Subcutaneous adipose tissue (tissue), 4 donors: Measurements from ENCODE around the gene PCBD2. TPM values are rescaled to one million over a fixed set of nuclear protein-coding genes. Genes with fewer than 3 reads are reported as not detected.

ENCODE experiments used
- total RNA-seq, 4 donors: library from RNA; depleted of rRNA; stranded (reverse); fragments of >200 nt; gene quantifications; one replicate each; pipeline ENCODE4 v1.1.0, GENCODE V29; 2016
- TF ChIP-seq, protein P1 (sequence below): fragments of 450-650 bp; IDR thresholded peaks from one replicate; pipeline ENCODE4 v1.5.1; 2016; ENCODE audit warnings: low read depth, mild to moderate bottlenecking, control low read depth, antibody characterized with exemption, moderate library complexity

Gene PCBD2
- total RNA-seq, 4 donors from 2014 or later, result 4.6 to 7.5 (median 6.6) TPM

DNA sequence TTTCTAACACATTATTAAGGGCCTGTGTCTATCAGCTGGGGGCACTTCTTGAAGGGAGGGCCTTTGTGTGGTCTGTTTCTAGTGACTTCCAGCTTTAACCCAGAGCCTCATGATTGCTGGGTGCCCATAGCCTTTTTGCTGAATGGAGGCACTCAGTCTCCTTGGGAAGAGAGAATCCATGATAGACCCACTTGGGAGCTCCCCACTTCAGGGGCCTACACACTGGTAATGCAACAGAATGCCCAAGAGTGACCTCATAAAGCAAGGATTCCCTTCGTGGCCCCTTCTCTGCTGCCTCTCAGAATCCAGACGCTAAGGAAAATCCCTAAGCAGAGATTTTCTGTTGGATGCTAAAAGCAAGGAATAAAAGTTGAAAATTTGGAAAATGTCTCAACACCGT, 62.7 kb downstream of the PCBD2 start, which contains the start of gene CATSPER3:
Gene CATSPER3, plus strand, starts transcription at position 301 of the 400 bp plus-strand sequence. Its CDS starts 85 bp downstream, at position 386.
- TF ChIP-seq, protein P1, sequence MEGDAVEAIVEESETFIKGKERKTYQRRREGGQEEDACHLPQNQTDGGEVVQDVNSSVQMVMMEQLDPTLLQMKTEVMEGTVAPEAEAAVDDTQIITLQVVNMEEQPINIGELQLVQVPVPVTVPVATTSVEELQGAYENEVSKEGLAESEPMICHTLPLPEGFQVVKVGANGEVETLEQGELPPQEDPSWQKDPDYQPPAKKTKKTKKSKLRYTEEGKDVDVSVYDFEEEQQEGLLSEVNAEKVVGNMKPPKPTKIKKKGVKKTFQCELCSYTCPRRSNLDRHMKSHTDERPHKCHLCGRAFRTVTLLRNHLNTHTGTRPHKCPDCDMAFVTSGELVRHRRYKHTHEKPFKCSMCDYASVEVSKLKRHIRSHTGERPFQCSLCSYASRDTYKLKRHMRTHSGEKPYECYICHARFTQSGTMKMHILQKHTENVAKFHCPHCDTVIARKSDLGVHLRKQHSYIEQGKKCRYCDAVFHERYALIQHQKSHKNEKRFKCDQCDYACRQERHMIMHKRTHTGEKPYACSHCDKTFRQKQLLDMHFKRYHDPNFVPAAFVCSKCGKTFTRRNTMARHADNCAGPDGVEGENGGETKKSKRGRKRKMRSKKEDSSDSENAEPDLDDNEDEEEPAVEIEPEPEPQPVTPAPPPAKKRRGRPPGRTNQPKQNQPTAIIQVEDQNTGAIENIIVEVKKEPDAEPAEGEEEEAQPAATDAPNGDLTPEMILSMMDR, result no peak

DNA sequence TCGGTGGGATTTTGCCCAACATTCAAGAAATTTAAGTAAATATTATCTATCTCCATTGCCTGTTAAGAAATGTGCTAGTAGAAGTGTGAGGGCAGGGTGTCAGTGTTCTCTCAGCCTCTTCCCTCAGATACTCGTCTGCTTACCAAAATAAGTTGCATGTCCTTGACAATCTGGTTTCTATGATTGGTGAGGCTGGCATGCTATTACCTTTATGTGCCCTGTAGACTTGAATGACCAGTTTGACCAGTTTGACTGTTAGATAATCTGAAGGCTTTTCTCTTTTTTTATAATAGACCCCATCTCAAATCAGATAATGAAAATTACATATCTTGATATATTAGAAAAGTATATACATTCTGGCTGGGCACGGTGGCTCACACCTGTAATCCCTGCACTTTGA, 63.1 kb downstream of the PCBD2 start:
- TF ChIP-seq, protein P1, result no peak

DNA sequence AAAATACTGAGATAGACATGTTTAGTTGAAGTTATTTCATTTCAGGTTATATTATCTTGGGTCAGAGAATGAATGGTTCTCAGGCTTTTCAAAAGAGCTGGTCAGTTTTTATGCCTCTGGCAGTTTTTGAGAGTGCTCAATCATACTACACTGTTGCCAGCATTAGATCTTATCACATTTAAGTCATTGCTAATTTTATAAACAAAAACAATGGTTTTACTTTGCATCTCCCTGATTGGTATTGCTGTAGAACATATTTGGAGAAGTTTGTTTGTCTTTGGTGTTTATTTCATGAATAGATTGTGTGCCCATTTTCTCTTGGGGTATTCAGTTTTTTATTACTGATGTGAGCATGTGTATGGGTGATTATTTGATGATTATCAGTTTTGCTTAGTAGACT, 64.2 kb downstream of the PCBD2 start:
- TF ChIP-seq, protein P1, result no peak

DNA sequence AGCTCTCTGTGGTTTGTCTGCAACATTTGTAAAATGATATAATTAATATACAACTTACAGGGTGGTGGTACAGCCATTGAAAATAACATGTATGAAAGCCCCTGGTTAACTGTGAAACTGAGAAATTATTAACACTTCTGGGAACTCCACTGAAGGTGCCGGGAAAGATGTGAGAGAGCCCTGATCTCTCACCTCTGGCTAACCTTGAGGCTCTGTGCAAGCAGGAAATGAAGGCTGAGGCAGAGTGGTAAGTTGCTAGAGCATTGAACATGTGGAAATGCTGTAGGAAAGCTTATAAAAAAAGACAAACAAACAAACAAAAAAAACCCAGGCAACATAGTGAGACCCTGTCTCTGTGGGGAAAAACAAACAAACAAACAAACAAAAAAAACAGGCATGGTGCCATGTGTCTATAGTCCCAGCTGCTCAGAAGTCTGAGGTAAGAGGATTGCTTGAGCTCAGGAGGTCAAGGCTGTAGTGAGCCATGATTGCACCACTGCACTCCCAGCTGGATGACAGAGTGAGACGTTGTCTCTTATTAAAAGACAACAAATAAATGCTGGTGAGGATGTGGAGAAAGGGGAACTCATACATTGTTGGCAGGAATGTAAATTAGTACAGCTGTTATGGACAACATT, 70.3 kb downstream of the PCBD2 start:
- TF ChIP-seq, protein P1, result no peak

DNA sequence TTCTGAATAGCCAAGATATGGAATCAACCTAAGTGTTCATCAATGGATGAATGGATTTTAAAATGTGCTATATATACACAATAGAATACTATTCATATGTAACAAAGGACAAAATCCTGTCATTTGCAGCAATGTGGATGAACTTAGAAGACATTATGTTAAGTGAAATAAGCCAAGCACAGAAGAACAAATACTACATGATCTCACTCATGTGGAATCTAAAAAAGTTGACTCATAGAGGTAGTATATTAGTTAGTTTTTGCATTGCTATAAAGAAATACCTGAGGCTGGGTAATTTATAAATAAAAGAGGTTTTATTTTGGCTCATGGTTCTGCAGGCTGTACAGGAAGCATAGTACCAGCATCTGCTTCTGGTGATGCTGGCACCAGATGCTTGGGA, 70.9 kb downstream of the PCBD2 start:
- TF ChIP-seq, protein P1, result no peak

DNA sequence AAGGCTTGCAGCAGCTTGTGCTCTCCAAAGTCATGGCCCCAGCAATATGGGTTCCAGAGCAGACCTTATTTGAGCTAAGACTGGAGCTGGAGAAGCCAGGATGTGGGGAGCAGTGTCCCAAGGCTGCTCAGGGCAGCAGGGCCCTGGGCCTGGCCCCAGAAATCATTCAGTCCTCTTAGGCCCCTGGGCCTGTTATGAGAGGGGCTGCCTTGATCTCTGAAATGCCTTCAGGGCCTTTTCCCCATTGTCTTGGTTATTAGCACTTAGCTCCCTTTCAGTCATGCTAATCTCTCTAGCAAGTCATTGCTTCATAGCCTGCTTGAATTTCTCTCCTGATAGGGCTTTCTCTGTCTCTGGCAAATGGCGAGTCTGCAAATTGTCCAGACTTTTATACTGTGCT, 71.9 kb downstream of the PCBD2 start:
- TF ChIP-seq, protein P1, result no peak

DNA sequence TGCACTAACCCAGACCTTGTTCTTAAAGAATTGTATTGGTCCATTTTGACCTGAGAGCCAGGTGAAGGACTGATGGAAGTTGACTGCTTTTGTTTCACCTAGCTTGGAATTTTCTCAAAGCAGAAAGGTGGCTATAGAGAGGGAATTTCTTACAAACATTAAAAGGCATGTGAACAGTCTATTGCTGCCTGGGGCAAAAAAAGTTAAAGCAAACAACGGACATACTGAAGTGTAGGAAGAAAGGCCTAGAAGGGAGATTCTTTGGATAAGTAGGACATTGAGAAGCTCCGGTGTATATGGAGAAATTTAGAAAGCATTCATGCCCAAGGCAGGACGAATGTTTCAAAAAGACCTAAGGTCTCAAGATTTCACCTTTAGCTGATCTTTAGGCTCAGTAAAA, 74.5 kb downstream of the PCBD2 start:
- TF ChIP-seq, protein P1, result no peak
